ENCODE measurements around the gene TPI1.

The TPI1 gene

GRCh38 chr12:6867413-6868210 is at the start of gene TPI1:
Gene TPI1, plus strand, starts transcription at chr12:6867531. Its CDS starts 36 bp downstream, at chr12:6867567.
- FAIRE-seq, result no peak

GRCh38 chr12:6817662-6818157 is 49.6 kb upstream of the TPI1 start:
- no peak for FAIRE-seq

DNA sequence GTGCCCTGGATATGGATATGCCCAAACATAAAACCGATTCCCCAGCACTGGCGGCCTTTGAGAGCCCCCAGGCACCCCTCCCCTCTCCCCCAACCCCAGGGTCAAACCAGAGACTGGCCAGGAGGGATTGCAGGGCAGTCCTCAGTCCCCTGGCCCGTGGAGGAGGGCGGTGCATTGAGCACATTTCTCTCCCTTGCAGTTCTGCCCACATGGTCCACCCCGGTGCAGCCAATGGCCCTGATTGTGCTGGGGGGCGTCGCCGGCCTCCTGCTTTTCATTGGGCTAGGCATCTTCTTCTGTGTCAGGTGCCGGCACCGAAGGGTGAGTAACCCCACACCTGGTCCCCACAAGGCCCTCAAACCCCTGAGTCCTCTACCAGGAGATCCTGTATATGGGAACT is 49.1 kb upstream of the TPI1 start:
- no peak for FAIRE-seq

DNA sequence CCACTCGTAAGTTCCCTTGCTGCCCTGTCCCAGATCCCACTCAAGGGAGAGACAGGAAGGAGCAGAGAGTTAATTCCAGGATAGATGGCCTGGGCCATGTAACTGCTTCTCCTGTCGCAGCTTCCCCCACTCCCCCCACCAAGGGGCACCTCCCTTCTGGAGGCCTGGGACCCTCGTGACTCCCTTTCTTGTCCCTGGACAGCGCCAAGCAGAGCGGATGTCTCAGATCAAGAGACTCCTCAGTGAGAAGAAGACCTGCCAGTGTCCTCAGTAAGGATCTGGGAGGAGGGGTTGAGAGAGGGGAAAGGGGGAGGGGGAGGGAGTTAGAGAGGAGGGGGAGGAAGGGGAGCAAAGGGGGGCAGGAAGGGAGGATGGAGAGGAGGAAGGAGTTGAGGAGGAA is 48.7 kb upstream of the TPI1 start:
- FAIRE-seq, result no peak

- FAIRE-seq, result no peak
Measured at GRCh38 chr12:6819106-6820030, 48.0 kb upstream of the TPI1 start.

GRCh38 chr12:6820166-6820565 is 47.2 kb upstream of the TPI1 start:
- no peak for FAIRE-seq

DNA sequence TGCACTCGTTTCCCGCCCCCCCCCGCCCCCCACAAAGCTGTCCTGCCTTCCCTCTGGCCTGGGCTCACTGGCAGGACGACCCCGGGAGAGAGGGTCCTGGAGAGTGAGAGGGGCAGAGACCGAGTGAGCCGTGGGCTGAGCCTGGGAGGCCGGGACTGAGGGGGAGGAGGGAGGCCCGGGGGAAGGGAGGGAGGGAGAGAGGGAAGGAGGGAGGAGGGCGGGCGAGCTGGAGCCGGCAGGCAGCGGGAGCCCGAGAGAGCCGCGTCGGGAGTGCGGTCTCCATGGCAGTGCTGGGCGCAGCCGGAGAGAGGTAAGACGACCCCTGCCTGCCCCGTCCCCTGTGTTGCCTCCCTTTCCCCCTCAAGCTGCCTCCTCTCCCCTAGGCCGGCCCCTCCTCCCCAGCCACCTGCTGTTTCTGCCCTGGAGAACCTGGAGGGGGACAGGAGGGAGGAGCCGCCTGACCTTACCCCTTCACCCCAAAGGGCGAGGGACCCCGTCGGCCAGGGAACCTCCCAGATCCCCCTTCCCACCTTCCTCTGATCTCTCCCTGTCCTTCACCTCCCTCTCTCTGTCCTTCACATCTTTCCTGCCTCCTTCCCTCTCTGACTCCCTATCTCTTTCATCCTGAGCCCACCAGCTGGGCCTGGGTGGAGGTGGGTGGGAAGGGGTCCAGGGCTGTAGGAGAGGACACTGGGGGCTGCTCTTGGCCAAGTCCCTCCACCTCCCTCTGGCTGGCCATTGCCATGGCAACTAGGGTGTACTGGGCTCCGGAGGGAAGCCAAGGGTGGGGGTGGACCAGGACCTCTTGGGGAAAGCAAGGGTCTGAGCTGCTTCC is 45.5 kb upstream of the TPI1 start, which contains the start of gene GPR162:
Gene GPR162, plus strand, starts transcription at position 231 of the 835 bp plus-strand sequence. CDS start 2,078 bp downstream, outside the sequence.
- no peak for FAIRE-seq

GRCh38 chr12:6822426-6823135 is 44.8 kb upstream of the TPI1 start:
- FAIRE-seq, result no peak

- no peak for FAIRE-seq
Measured at GRCh38 chr12:6823182-6824084, 43.9 kb upstream of the TPI1 start.

- FAIRE-seq, result no peak
Measured at GRCh38 chr12:6824085-6824775, 43.1 kb upstream of the TPI1 start.

- no peak for FAIRE-seq
Measured at GRCh38 chr12:6824901-6825381, 42.4 kb upstream of the TPI1 start.

DNA sequence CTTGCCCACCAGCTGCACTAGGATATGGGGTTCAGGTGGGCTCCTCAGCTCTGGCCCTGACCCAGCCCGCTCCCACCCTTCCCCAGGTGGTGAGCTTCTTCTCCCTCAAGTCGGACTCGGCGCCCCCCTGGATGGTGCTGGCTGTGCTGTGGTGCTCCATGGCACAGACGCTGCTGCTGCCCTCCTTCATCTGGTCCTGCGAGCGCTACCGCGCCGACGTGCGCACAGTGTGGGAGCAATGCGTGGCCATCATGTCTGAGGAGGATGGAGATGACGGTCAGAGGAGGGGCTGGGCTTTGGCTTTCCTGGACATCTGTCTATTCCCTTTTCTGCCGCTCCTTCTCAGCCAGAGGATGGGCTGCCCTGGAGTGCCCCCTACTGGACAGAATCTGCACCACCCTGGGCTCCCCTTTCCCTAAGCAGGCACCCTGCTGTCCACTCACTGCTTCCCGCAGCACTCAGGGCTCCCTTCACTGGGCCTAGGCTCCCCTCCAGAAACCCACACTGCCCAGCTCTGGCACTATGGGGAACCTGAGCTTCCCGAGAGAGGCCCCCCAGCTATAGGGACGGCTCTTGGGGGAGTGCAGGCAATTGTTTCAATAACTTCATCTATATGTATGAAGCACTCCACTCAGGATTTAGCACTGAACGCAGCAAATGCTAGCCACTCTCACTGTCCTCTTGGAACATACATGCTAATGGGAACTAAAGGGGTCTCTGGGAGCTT is 41.8 kb upstream of the TPI1 start:
- FAIRE-seq, result no peak

DNA sequence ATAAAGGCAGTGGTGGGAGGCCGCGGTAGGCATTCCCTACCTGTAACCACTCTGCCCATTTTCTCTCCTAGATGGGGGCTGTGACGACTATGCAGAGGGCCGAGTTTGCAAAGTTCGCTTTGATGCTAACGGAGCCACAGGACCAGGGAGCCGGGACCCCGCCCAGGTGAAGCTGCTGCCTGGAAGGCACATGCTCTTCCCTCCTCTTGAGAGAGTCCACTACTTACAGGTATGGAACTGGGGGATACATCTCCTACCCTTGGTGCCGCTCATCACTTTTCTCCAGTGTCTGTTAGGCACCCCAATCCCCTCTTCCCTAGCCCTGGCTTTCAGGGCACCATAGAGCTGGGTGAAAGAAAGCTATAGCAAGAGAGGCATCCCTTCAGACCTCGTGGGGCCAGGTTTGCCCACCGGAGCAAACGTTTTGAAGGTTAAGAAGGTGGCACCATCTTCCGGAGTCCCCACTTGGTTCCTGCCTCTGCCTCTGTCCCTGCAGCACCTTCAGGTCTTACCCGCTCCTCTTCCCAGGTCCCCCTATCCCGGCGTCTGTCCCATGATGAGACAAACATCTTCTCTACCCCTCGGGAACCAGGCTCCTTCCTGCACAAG is 41.1 kb upstream of the TPI1 start:
- FAIRE-seq, result no peak

GRCh38 chr12:6826734-6827436 is 40.4 kb upstream of the TPI1 start:
- no peak for FAIRE-seq

DNA sequence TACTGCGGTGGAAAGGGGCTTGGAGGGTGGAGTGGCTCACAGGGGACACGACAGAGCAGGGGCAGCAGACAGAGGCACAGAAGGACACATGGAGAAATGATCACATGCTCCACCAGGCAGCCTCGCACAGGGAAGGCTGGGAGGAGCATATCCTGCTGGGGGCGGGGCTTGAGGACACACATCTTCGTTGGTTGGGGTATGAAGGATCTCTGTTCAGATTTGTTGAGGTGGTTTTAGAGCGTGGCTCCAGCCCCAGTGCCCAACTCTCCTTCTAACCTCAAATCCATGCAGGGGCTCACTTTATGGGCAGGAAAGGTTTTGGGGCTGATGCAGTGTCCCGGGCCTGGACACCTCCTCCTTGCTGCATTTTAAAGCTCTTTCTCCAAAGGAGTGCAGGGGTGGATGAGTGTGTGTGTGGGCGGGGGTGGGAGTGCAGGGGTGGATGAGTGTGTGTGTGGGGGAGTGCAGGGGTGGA is 39.9 kb upstream of the TPI1 start:
- FAIRE-seq, result no peak

- no peak for FAIRE-seq
Measured at GRCh38 chr12:6827982-6828780, 39.1 kb upstream of the TPI1 start, which contains the start of gene P3H3. Gene P3H3, plus strand, starts transcription at chr12:6828407. Its CDS starts 34 bp downstream, at chr12:6828441.

Measured in islet of Langerhans (tissue), 1 donor.